GM10847 (cell line): ENCODE results near the gene ATP6V0C.

Source experiments
- POLR2A ChIP-seq: IDR thresholded peaks from 2 replicates; pipeline ENCODE4 v1.6.1; 2011; ENCODE audit not compliant: insufficient read length; ENCODE audit errors: extremely low read depth

ATP6V0C gene

DNA sequence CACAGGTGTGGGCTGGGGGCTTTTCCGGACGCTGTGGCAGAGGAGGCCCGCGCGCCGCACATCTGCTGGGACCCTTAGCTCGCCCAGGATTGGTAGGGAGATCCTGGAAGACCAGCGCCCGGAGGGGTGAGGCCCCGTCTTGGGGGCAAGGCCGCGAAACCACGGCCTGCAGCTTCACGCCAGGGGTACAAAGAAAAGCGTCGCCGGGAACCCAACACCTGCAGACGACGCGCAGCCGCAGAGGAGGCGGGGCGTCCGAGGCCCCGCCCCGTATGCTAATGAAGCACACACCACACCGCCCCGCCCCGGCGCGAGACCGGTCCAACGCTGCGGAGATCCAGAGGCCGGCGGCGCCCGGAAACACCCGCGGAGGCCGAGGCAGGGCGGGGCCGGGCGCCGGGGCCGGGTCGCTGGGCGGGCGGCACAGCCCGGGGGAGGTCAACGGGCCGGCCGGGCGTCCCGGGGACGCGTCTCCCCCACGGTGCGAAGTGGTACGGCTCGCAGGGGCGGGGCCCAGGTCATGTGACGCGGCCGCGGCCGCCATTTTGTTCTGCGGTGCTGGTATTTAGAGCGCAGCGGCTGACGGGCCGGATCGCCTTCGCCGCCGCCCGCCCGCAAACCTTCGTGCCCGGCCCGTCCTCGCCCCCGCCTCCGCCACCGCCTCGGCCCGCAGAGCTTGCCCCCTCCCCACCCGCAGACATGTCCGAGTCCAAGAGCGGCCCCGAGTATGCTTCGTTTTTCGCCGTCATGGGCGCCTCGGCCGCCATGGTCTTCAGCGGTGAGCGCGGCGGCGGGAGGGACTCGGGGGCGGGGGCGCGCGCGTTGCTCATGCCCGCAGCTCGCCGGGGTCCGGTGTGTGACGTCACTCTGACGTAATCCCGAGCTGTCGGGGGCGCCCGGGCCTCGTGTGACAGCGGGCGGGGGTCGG, at the start of gene ATP6V0C:
TSS of gene ATP6V0C (plus strand) at position 548 of the 928 bp plus-strand sequence. CDS start at position 700, 152 bp downstream.
- TF ChIP-seq POLR2A, result peak; percentile 90

DNA sequence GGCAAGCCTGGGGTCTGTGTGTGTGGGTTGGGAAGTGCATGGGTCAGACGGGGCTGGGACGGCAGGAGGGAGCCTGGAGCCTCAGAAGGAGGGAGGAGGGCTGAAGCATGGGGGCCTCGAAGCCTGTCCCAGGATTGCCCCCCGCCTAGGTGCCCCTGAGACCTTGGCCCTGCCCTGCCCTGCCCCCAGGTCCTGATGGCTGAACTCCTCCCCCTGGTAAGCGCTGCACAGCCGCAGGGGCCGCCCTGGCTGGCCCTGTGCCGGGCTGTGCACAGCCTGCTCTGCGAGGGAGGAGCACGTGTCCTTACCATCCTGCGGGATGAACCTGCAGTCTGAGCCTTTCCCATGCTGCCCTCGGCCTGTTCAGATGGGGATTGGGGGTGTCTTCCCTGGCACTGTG, 49.4 kb upstream of the ATP6V0C start:
- no peak for TF ChIP-seq POLR2A

DNA sequence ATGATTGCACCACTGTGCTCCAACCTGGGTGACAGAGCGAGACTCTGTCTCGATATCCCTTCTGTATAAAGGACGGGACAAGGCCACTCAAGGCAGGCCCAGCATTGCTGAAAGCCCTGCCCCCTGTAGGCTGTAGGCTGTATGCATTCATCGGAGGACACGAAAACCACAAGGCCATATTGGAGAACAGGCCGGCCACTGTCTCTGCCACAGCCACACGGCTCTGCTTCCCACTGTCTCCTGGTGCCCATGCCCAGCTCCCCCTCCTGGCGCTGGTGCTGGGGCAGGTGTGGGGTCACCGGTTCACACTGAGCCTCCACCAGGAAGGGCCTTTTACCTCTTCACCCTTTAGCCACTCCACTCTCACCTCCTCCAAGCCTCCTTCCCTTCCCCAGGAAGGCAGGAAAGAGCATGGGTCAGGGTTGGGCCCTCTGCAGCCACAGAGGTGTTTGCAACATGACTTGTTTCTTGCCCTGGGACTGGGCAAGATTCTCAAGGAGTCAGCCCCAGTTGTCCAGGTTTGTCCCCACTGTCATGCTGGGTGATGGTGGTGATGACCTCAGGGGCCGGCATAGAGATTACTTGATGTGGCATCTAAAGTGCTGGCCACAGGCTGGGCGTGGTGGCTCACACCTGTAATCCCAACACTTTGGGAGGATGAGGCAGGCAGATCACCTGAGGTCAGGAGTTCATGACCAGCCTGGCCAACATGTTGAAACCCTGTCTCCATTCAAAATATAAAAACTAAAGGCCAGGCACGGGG, 47.9 kb upstream of the ATP6V0C start:
- TF ChIP-seq POLR2A, result no peak

DNA sequence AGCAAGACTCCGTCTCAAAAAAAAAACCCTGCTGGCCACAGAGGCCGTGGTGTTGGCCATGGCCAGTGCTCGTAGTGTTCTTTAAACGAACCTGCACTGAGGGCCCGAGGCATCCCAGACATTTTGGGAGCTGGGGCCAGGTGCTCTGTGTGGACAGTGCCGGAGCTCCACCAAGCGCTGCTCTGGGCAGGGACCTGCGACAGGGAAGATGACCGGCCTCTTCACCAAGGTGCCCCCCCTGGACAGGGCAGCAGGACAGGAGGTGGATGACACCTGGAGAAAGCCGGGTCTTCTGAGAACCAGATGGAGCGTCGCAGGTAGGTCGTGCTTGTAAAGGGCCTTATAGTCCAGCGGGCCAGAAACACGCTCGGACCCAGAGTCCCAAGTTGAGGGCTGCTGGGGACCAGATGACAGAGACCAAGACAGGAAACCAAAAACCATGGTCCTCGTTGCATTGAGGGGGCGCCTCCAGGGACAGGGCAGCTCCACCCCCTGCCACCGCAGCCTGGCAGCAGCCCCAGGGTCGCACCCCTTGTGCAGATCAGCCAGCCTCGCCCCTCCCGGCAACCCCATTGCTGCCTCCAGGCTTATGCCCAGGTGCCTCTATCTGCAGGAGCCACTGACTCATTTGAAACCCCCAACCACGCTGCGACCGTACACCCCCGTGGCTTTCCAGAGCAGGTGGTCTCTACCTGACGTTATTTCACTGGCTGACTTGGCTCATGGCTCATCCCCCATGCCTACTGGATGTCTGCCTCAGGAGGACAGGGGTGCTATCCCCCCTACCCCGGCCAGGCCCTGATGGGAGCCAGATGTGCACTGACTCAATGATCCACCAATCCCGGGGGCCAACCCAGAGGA, 46.9 kb upstream of the ATP6V0C start:
- TF ChIP-seq POLR2A, result no peak

DNA sequence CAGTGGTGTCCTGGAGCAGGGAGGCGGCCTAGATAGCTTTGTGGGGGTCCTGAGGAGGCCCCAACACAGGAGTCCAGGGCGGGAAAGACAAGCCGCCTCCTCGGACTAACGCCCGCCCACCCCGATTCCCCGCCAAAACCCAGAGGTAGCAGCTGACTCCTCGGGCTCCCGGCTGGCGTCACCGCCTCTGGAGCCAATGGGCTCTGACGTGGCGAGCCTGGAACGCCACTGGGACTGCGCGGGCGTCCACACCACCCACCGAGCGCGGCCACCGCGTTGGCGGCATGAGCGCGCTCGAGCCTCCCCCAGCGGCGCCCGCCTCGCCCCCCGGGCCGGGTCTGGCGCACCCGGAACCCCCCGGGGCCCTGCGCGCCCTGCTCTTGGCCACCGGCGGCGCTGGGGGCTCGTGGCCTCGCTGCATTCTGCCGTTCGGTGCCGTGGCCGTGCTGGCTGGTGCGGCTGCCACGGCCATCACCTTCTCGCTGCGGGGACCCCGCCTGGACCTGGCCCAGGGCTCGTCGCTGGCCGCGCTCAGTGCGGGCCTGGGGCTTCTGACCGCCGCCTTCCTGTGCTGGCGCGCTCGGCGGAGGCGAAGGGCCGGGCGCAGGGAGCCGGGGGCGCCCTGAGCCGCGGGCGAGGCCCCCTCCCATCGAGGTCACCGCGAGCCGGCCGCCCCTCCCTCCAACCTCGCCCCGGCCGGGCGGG, 46.1 kb upstream of the ATP6V0C start:
- peak; percentile 37 for TF ChIP-seq POLR2A

DNA sequence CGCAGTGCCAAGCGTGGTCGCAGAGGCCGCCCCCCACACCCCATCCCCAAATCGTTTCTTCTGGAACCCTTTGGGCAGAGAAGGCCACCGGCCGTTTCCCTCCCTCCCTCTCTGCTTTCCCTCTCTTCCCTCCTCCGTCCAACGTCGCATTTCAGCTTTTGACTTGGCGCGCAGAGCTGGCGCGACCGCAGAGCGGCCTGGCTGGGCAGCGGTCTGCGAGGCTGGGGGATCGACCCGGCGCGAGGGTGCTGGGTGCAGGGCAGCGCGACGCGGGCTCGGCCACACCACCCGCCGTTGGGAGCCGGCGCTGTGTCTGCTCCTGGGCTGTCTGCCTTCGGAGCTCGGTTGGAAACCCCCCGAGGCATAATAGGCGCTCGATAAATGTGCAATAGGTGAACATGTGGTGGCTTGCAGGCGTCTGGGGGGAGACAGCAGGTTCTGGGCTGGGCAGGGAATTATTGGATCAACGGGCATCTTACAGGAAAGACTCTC, 45.5 kb upstream of the ATP6V0C start:
- no peak for TF ChIP-seq POLR2A

DNA sequence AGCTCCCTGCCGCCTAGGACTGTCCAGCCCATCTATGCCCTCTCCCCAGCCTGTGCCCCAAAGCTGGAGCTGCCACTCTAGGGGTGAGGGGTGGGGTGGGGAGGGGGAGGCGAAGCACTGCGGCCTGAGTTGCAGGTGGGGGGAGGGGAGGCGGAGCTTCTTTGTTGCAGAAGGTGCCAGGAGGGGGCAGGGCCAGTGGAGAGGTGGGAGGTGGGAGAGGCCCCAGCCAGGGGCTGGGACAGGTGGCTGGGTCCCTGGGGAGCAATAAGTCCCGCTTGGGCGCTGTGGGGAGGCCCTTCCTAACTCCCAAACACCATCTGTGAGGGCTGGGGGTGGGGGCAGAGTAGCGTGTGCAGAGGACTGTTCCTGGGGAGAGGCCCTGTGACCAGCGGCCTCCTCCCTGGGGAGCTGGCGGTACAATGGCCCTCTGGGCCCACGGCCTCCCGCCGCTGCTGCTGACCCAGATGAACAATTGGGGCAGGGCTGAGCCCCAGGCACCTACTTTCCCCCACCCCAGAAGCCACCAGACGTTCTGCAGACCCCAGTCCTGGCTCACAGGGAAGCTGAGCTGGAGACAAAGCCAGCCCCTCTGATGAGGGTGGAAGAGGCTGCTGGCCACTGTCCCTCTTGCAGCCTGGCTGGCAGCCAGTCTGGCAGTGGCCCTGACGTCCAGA, 44.9 kb upstream of the ATP6V0C start:
- TF ChIP-seq POLR2A, result no peak

DNA sequence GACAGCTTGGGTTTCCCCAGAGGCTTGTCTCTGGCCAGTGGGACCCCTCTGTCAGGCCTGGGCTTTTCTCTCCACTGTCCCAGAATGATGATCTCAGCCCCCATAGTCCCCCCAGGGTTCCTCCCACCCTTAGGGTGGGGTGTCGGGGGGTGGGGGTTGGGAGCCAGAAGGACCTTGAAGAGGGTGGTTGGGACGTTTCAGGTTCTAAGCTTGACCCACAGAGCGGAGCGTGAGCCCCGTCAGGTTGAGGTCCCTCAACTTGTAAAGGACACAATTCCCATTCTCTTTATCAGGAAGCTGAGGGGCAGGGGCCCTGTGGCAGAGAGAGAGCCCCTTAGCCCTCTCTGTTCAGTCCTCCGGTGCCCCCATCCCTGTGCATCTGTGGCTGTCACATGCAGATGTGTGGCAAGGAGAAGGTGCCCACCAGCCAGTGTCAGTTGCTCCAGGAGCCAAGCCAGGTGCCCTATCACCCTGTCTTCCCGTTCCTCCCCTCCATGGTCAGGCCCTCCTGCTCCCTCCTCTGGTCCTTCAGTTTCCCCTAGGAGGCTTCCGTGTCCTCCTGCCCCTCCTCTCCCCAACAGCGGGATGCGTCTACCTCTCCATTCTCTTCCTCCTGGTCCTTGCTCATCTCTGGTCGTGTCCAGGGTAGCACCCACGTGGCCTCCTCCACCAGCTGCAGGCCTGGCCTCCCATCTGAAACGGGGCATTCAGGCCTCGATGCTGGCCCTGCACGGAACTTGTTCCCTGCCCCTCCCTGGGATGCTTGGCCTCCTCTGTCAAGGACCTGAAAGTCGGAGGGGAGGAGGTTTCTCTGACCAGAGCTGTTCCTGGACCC, 44.1 kb upstream of the ATP6V0C start:
- TF ChIP-seq POLR2A, result no peak

DNA sequence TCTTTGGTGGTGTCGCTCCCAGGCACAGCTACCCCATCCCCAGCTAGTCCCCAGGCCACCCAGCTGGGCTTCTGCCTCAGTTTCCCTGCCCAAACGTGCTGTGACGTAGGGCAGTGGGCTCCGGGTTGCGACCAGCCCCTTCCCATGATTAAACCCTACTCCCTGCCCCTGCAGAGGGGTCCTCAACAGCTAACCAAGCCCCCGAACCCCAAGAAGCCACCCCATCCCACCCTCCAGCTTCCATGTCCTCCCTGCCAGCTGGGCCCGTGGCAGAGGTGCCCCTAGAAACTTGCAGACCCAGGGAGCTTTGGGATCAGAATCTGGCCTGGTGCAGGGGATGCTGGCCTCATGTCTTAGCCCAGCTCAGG, 43.5 kb upstream of the ATP6V0C start:
- TF ChIP-seq POLR2A, result no peak

DNA sequence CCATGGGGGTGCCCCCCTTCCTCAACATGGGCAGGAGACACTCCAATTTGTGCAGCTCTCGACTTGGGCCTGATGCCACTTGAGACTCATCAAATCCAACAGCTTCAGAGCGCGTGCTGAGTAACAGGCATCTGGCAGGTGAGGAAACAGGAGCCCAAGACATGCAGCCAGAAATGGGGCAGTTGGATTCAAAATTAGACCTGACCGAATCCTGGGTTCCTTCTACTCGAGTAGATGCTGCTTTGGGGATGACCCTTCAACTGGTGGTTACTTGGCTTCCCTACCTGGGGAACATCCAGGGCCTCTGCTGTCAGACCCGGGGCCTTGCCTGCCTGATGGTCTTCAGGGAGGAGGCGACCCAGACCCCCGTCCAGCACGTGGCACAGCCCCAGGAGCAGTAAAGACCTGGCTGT, 43.1 kb upstream of the ATP6V0C start:
- TF ChIP-seq POLR2A, result no peak

DNA sequence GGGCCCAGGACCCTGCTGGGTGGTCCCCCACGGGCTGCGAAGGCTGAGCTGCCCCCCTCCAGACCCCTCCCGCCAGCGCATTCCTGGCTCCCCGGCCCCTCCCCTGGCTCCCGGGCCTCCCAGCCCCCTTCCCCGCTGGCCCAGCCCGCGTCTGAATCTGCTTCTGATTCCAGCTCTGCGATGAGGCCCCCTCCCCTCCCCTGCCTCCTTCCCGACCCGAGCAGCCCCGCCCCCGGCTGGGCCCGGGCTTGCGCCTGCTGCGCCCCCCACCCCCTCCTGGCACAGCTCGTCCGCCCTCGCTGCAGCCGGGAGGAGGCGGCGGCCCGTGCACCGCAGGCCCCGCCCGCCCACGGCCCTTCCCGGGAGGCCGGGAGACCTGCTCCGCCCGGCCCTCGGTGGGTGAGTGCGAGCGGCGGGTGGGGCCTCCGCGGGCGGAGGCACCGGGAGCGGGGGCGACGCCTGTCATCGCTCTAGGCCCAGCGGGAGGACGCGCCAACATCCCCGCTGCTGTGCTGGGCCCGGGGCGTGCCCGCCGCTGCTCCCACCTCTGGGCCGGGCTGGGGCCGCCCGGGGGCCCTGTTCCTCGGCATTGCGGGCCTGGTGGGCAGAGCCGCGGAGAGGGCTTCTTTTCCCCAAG, 42.6 kb upstream of the ATP6V0C start, which contains the start of gene NTN3:
TSS of gene NTN3 (plus strand) at position 282 of the 637 bp plus-strand sequence. CDS start 405 bp downstream, outside the sequence.
- TF ChIP-seq POLR2A, result no peak
